H1 (cell line): ENCODE data around the gene CENPB. TPM values are rescaled to one million over a fixed set of nuclear protein-coding genes. Genes with fewer than 3 reads are reported as not detected.

Source experiments
- CTCF ChIA-PET: fragments of 300-600 bp; sonication (Branson Sonifier 250); formaldehyde crosslinking; loops from one replicate; lab custom pipeline; 2021; ENCODE audit not compliant: partially characterized antibody; lab: Charles Lee
- POLR2A ChIA-PET: fragments of 300-600 bp; sonication (Branson Sonifier 250); formaldehyde crosslinking; loops from one replicate; lab custom pipeline; 2021; ENCODE audit warnings: inconsistent platforms; ENCODE audit not compliant: partially characterized antibody; lab: Charles Lee
- DNase-seq, 2 experiments: peaks; one replicate each; pipeline versions ENCODE4 v3.0.0 to v3.0.0-alpha.2; 2010 to 2022; ENCODE audit warnings: low spot score in 2 of 2, low read depth in 1 of 2, mixed read lengths in 1 of 2
- FAIRE-seq: peaks from 2 replicates; lab custom pipeline; 2011; peaks lifted over from hg19 to GRCh38; lab: Jason Lieb, UNC
- H2AFZ ChIP-seq: 2 replicates; pipeline ENCODE4 v1.8.1; 2012; ENCODE audit warnings: low read length, inconsistent platforms
- H2AK5ac ChIP-seq: 2 replicates; pipeline ENCODE4 v1.6.1; 2013; ENCODE audit warnings: low read depth, low read length
- H2BK120ac ChIP-seq: replicated peaks from 2 replicates; pipeline ENCODE3; 2013; ENCODE audit warnings: low read depth, low read length, inconsistent platforms
- H2BK12ac ChIP-seq: 2 replicates; pipeline ENCODE4 v1.6.1; 2013; ENCODE audit warnings: low read depth, low read length
- H2BK15ac ChIP-seq: 2 replicates; pipeline ENCODE4 v1.6.1; 2013; ENCODE audit warnings: low read length
- H2BK20ac ChIP-seq: 2 replicates; pipeline ENCODE4 v1.6.1; 2013; ENCODE audit warnings: low read length
- H2BK5ac ChIP-seq: 2 replicates; pipeline ENCODE4 v1.6.1; 2013; ENCODE audit warnings: low read depth, low read length
- H3K14ac ChIP-seq: 2 replicates; pipeline ENCODE4 v1.6.1; 2013; ENCODE audit warnings: inconsistent platforms; ENCODE audit not compliant: insufficient read length
- H3K18ac ChIP-seq: 2 replicates; pipeline ENCODE4 v1.6.1; 2013; ENCODE audit warnings: low read length; ENCODE audit errors: extremely low read depth
- H3K23ac ChIP-seq: 2 replicates; pipeline ENCODE4 v1.6.1; 2013; ENCODE audit warnings: inconsistent platforms; ENCODE audit not compliant: insufficient read length
- H3K23me2 ChIP-seq: 2 replicates; pipeline ENCODE4 v1.6.1; 2013; ENCODE audit warnings: low read depth, low read length
- H3K27ac ChIP-seq: 2 replicates; pipeline ENCODE4 v1.6.1; 2011; ENCODE audit warnings: low read depth, low read length, inconsistent platforms
- H3K27me3 ChIP-seq, 4 experiments: replicated peaks in 1 of 4; 1 replicate in 1 of 4; 2 replicates in 3 of 4; pipeline versions ENCODE4 v1.6.1 to v1.8.1; 2011 to 2013; ENCODE audit warnings: low read length in 3 of 4, mild to moderate bottlenecking in 3 of 4, inconsistent platforms in 2 of 4, mixed read lengths in 2 of 4, moderate library complexity in 1 of 4; ENCODE audit not compliant: control insufficient read depth in 3 of 4, insufficient read depth in 3 of 4; ENCODE audit errors: extremely low read depth in 1 of 4
- H3K36me3 ChIP-seq, 4 experiments: 2 replicates each; pipeline versions ENCODE4 v1.6.1 to v1.8.1; 2011 to 2013; ENCODE audit warnings: mild to moderate bottlenecking in 4 of 4, low read length in 3 of 4, moderate library complexity in 2 of 4, control low read depth in 1 of 4, inconsistent platforms in 1 of 4; ENCODE audit not compliant: insufficient read depth in 4 of 4, control insufficient read depth in 2 of 4
- H3K4ac ChIP-seq: replicated peaks from 2 replicates; pipeline ENCODE3; 2013; ENCODE audit warnings: low read length, low read depth, mixed read lengths, inconsistent platforms; ENCODE audit not compliant: insufficient read length
- H3K4me1 ChIP-seq, 4 experiments: replicated peaks in 1 of 4; 1 replicate in 1 of 4; 2 replicates in 3 of 4; pipeline versions ENCODE4 v1.6.1 to v1.8.1; 2011 to 2013; ENCODE audit warnings: low read length in 3 of 4, inconsistent platforms in 2 of 4, mixed read lengths in 1 of 4; ENCODE audit not compliant: insufficient read depth in 4 of 4, control insufficient read depth in 3 of 4
- H3K4me2 ChIP-seq, 2 experiments: 2 replicates each; pipeline versions ENCODE4 v1.6.1 to v1.8.1; 2011 to 2013; ENCODE audit warnings: low read depth in 2 of 2, low read length in 2 of 2, control low read depth in 1 of 2, inconsistent platforms in 1 of 2, mild to moderate bottlenecking in 1 of 2; ENCODE audit not compliant: insufficient read depth in 1 of 2
- H3K4me3 ChIP-seq, 4 experiments: fragments of 200-600, 300-600 bp in 1 of 4; sonication (generic), shearing (Covaris generic), sonication (Bioruptor Twin) in 1 of 4; 2 replicates each; pipeline versions ENCODE4 v1.5.1 to v1.8.1; 2011 to 2016; ENCODE audit warnings: low read length in 4 of 4, low read depth in 3 of 4, control low read depth in 2 of 4, inconsistent platforms in 2 of 4, mild to moderate bottlenecking in 2 of 4, mixed read lengths in 1 of 4, moderate library complexity in 1 of 4; ENCODE audit not compliant: insufficient read depth in 2 of 4; ENCODE audit errors: extremely low read depth in 1 of 4
- H3K56ac ChIP-seq: replicated peaks from 2 replicates; pipeline ENCODE3; 2013; ENCODE audit warnings: low read depth, mild to moderate bottlenecking, mixed read lengths, low read length, inconsistent platforms; ENCODE audit not compliant: insufficient read length
- H3K79me1 ChIP-seq: 2 replicates; pipeline ENCODE4 v1.6.1; 2013; ENCODE audit warnings: low read depth, low read length, control low read depth
- H3K79me2 ChIP-seq, 2 experiments: 2 replicates each; pipeline versions ENCODE4 v1.6.1 to v1.8.1; 2012 to 2013; ENCODE audit warnings: low read length in 2 of 2, mild to moderate bottlenecking in 2 of 2, inconsistent platforms in 1 of 2; ENCODE audit not compliant: insufficient read depth in 2 of 2, control insufficient read depth in 1 of 2
- H3K9ac ChIP-seq, 4 experiments: replicated peaks in 1 of 4; 1 replicate in 1 of 4; 2 replicates in 3 of 4; pipeline versions ENCODE4 v1.6.1 to v1.8.1; 2011 to 2013; ENCODE audit warnings: low read depth in 3 of 4, low read length in 3 of 4, control low read depth in 2 of 4, mild to moderate bottlenecking in 2 of 4, moderate library complexity in 2 of 4, inconsistent platforms in 1 of 4; ENCODE audit errors: extremely low read depth in 1 of 4
- H3K9me3 ChIP-seq, 2 experiments: 2 replicates each; pipeline versions ENCODE4 v1.6.1 to v1.8.1; 2012 to 2013; ENCODE audit warnings: mild to moderate bottlenecking in 2 of 2, moderate library complexity in 2 of 2, control low read depth in 1 of 2, inconsistent platforms in 1 of 2, low read depth in 1 of 2, low read length in 1 of 2, mixed read lengths in 1 of 2; ENCODE audit not compliant: insufficient read depth in 2 of 2
- H4K20me1 ChIP-seq, 2 experiments: replicated peaks in 1 of 2; 2 replicates each; pipeline versions ENCODE3 to v1.8.1; 2011 to 2013; ENCODE audit warnings: inconsistent platforms in 2 of 2, low read length in 2 of 2, mild to moderate bottlenecking in 1 of 2; ENCODE audit not compliant: insufficient read depth in 2 of 2, control insufficient read depth in 1 of 2
- H4K5ac ChIP-seq: 2 replicates; pipeline ENCODE4 v1.6.1; 2013; ENCODE audit warnings: low read length, low read depth, mixed read lengths, inconsistent platforms; ENCODE audit not compliant: insufficient read length
- H4K8ac ChIP-seq: 2 replicates; pipeline ENCODE4 v1.8.0; 2013; ENCODE audit warnings: mild to moderate bottlenecking, moderate library complexity, low read length, inconsistent platforms; ENCODE audit not compliant: insufficient read depth; ENCODE audit errors: extremely low read depth
- H4K91ac ChIP-seq: replicated peaks from 2 replicates; pipeline ENCODE3; 2013; ENCODE audit warnings: low read length, mixed read lengths, inconsistent platforms; ENCODE audit not compliant: insufficient read length
- ATF3 ChIP-seq: IDR thresholded peaks from 2 replicates; pipeline ENCODE4 v1.6.1; 2011; ENCODE audit warnings: low read depth, mild to moderate bottlenecking, low read length; ENCODE audit not compliant: insufficient read depth
- BCL11A ChIP-seq, 2 experiments: IDR thresholded peaks; one replicate each; pipeline ENCODE4 v1.6.1; 2011; ENCODE audit warnings: low read depth in 2 of 2, low read length in 2 of 2, mild to moderate bottlenecking in 2 of 2
- BRCA1 ChIP-seq: IDR thresholded peaks from 2 replicates; pipeline ENCODE4 v1.6.1; 2012; ENCODE audit warnings: low read depth, low read length, improper control_type of control experiment
- CEBPB ChIP-seq: IDR thresholded peaks from 2 replicates; pipeline ENCODE4 v1.6.1; 2012; ENCODE audit warnings: low read depth, low read length
- CHD1 ChIP-seq: IDR thresholded peaks from 2 replicates; pipeline ENCODE4 v1.6.1; 2012; ENCODE audit warnings: low read depth, low read length, improper control_type of control experiment
- CREB1 ChIP-seq: IDR thresholded peaks from 2 replicates; pipeline ENCODE4 v1.6.1; 2012; ENCODE audit warnings: inconsistent platforms
- EGR1 ChIP-seq: IDR thresholded peaks from 2 replicates; pipeline ENCODE4 v1.6.1; 2011; ENCODE audit warnings: low read depth, low read length, borderline replicate concordance
- KDM5A ChIP-seq: fragments of 200-600 bp; IDR thresholded peaks from 2 replicates; pipeline ENCODE4 v1.7.1; 2012; ENCODE audit warnings: mild to moderate bottlenecking, low read length, inconsistent platforms, mixed read lengths
- NRF1 ChIP-seq: IDR thresholded peaks from 2 replicates; pipeline ENCODE4 v1.6.1; 2011; ENCODE audit warnings: mild to moderate bottlenecking, low read depth, low read length, improper control_type of control experiment
- SIN3A ChIP-seq, 2 experiments: IDR thresholded peaks in 1 of 2; conservative IDR thresholded peaks in 1 of 2; 2 replicates each; pipeline ENCODE4 v1.6.1; 2011 to 2012; ENCODE audit warnings: low read length in 2 of 2, improper control_type of control experiment in 1 of 2, low read depth in 1 of 2, mild to moderate bottlenecking in 1 of 2
- SUZ12 ChIP-seq: fragments of 200-600 bp; sonication (generic); IDR thresholded peaks from 2 replicates; pipeline ENCODE4 v1.6.1; 2012; ENCODE audit warnings: mild to moderate bottlenecking, inconsistent platforms, low read length, moderate library complexity, mixed read lengths
- WGBS, 2 experiments: shearing (Covaris generic) in 1 of 2; methylation state at CpG; one replicate each; pipeline versions ENCODE4 v1.1.6 to v1.1.7; 2013 to 2015; ENCODE audit warnings: low lambda C conversion rate in 2 of 2, mixed read lengths in 2 of 2, inconsistent platforms in 1 of 2, low coverage in 1 of 2, missing lambda C conversion rate in 1 of 2; ENCODE audit not compliant: insufficient replicate concordance in 2 of 2, insufficient coverage in 1 of 2, insufficient read length in 1 of 2; ENCODE audit errors: extremely low coverage in 1 of 2, missing lambda C conversion rate in 1 of 2; 5-methylcytosine and 5-hydroxymethylcytosine counted together
- polyA plus RNA-seq, 7 experiments: library from polyadenylated mRNA; depleted of rRNA in 3 of 7; stranded (reverse) in 5 of 7; unstranded in 2 of 7; fragments of >200 nt in 5 of 7; fragments of 200-250 nt in 2 of 7; gene quantifications; 1 replicate in 5 of 7; 2 replicates in 1 of 7; 4 replicates in 1 of 7; pipeline versions ENCODE4 v1.2.1 to v1.2.3, GENCODE V29; 2011 to 2013; ENCODE audit warnings: missing spikeins in 2 of 7, mixed read lengths in 2 of 7
- total RNA-seq: library from RNA; stranded (reverse); fragmentation: NEBNext Ultra II Directional; extraction: Animal tissue kit (Norgen Biotek cat#: 25700); gene quantifications from 2 replicates; pipeline ENCODE4 v1.2.1, GENCODE V29; 2021

Gene CENPB
- total and polyA plus RNA-seq, 2 of the 8 experiments (the other 6 are each of a cell fraction or from before 2014, with no cell fraction given) = 17.7 to 51.6 TPM

GRCh38 chr20:3751675-3752385 lies 34.7 kb downstream of the CENPB start:
- ChIA-PET POLR2A (interaction anchor here (0.8 to 3.7 kb wide), 18 partner anchors 11 to 75 kb away, joined by 3 to 17 read pairs (median 4); partner anchors contain the start of gene ADISSP), CTCF (interaction anchor here (0.6 to 18.6 kb wide), 24 partner anchors 11 to 334 kb away, joined by 3 to 308 read pairs (median 6); partner anchors contain the start of genes ADAM33, ADISSP, AP5S1 and HSPA12B)
- peak overlapping the region; percentile 16 to 50 (median 33); a peak in 7 of 8 replicates for H3K4me3 ChIP-seq
- FAIRE-seq = no peak
- DNase-seq = peak; percentile 60 to 89
- peak overlapping the region; percentile 22 for H4K91ac ChIP-seq
- no peaks in the 10 kb centered on the region; a peak in 2 of 8 replicates for H3K36me3 ChIP-seq
- H3K14ac ChIP-seq = no peak overlapping the region
- peak overlapping the region; percentile 48; the same call in 1 of the 2 replicates for H2BK5ac ChIP-seq
- no peak overlapping the region for H2AFZ ChIP-seq
- H3K79me2 ChIP-seq = no peaks in the 10 kb centered on the region
- 46% methylated on average over 65 of the region's 95 CpGs; no CpG with 5 or more reads in 1 of the 2 experiments for WGBS, 2 experiments
- peak overlapping the region; percentile 33; the same call in 1 of the 2 replicates for H2BK12ac ChIP-seq
- H2BK15ac ChIP-seq = peak overlapping the region; percentile 46; the same call in 1 of the 2 replicates
- no peak overlapping the region for H2BK20ac ChIP-seq
- H3K23me2 ChIP-seq = peaks cover 19% of the 10 kb centered on the region
- peaks cover 4 to 22% (median 17%) of the 10 kb centered on the region in 4 experiments for H3K27me3 ChIP-seq
- H3K27ac ChIP-seq = no peak overlapping the region
- peaks cover 6 to 26% of the 10 kb centered on the region in 2 experiments for H4K20me1 ChIP-seq
- peak overlapping the region; percentile 7 for H4K5ac ChIP-seq
- H3K9ac ChIP-seq = no peak overlapping the region; a peak in 1 of 7 replicates
- H3K23ac ChIP-seq = no peak overlapping the region
- H4K8ac ChIP-seq = peak overlapping the region; percentile 81; the same call in 1 of the 2 replicates
- no peaks in the 10 kb centered on the region for H3K9me3 ChIP-seq
- no peak overlapping the region for H3K4ac ChIP-seq
- H3K4me1 ChIP-seq = peaks cover 0 to 17% (median 4%) of the 10 kb centered on the region in 4 experiments; a peak in 5 of 7 replicates
- H2AK5ac ChIP-seq = no peak overlapping the region
- H2BK120ac ChIP-seq = no peak overlapping the region
- H3K79me1 ChIP-seq = no peaks in the 10 kb centered on the region; the same call in 1 of the 2 replicates
- no peak overlapping the region for H3K56ac ChIP-seq
- peak overlapping the region; percentile 51 to 89 for H3K4me2 ChIP-seq
- H3K18ac ChIP-seq = no peak overlapping the region; the same call in 1 of the 2 replicates
- TF ChIP-seq CEBPB (no peak), CREB1 (peak; percentile 43; the same call in 1 of the 2 replicates), NRF1 (0 out of 2 replicates have a peak, but pooled peaks have one; percentile 15), BRCA1 (no peak), ATF3 (no peak), CHD1 (no peak), EGR1 (peak; percentile 4; the same call in 1 of the 2 replicates), SUZ12 (no peak; the same call in 1 of the 2 replicates), KDM5A (no peak), SIN3A (conservative IDR thresholded peaks at IDR 0.05 in 1 of 2, IDR thresholded peaks at IDR 0.05 in 1 of 2; ENCODE audit: low read depth in 1 of 2, low read length in 2 of 2) (0 out of 4 replicates have a peak, but pooled peaks of 1 of the 2 experiments have one; percentile 23), BCL11A (IDR thresholded peaks at IDR 0.05; ENCODE audit: low read depth in 2 of 2, low read length in 2 of 2) (no peak)
